Activated gamma-delta T cell treated with Interleukin-2 at 50 U/mL for 16 hours (primary cell): ENCODE results near the gene SUCLG2.

Experiments used
- DNase-seq: peaks from one replicate; pipeline ENCODE4 v3.0.0-alpha.2; 2020

SUCLG2 gene

GRCh38 chr3:67437090-67437489, 217.3 kb downstream of the SUCLG2 start:
- no peak for DNase-seq

DNA sequence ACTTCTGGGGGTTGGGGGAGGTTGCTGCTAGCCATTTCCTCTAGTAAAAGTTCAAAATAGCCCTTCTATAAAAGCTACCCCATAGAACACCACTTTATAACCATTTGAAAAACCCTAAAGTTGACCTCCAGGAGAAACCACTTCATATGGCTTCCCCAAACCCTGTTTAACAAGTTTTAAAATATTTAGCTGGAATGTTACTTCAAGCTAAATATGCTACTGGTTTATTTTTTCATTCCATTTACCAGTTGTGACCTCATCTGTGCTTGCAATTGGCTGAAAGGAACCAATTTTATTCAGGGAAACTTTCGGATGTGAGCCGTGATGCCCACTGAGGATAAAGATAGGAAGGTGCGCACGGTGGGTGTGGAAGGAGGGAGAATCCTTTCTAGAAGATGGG, 221.3 kb downstream of the SUCLG2 start:
- no peak for DNase-seq

- DNase-seq: no peak
These were observed 222.5 kb downstream of the SUCLG2 start for GRCh38 chr3:67431887-67432286.

- no peak for DNase-seq
These were observed 230.7 kb downstream of the SUCLG2 start for GRCh38 chr3:67423722-67424121.

GRCh38 chr3:67421912-67422311, 232.5 kb downstream of the SUCLG2 start:
- no peak for DNase-seq

DNA sequence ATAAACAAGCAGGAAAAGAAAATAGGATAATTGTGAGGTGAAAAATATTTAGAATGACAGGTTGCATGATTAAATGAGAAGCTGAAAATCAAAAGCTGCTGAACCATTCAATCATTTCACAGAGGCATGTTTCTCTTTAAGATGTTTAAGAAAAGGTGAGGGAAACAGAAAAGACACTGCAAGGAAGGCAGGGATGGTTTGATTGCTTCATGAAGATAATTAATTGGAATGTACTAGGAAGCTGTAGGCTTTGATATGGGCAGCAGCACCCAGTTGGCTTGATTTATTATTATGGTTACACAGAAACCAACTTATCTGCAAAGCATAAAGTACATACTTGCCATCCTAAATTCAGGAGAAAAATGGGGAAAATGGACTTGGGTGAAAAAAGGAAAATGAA, 234.6 kb downstream of the SUCLG2 start:
- DNase-seq: no peak

DNA sequence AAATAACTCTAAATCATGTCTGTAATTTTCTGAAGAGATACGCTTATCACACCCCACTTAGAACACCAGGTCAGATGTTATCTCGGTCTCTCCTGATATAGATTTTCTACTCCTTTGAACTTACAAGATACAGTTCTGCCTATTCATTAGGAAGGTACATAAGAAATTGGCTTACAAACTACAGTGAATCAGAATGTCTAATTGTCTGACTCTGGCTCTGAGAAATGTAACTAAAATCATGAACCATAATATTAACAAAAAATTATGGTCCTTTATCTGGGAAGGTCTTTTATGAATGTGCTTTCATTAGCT, 235.2 kb downstream of the SUCLG2 start:
- no peak for DNase-seq

DNA sequence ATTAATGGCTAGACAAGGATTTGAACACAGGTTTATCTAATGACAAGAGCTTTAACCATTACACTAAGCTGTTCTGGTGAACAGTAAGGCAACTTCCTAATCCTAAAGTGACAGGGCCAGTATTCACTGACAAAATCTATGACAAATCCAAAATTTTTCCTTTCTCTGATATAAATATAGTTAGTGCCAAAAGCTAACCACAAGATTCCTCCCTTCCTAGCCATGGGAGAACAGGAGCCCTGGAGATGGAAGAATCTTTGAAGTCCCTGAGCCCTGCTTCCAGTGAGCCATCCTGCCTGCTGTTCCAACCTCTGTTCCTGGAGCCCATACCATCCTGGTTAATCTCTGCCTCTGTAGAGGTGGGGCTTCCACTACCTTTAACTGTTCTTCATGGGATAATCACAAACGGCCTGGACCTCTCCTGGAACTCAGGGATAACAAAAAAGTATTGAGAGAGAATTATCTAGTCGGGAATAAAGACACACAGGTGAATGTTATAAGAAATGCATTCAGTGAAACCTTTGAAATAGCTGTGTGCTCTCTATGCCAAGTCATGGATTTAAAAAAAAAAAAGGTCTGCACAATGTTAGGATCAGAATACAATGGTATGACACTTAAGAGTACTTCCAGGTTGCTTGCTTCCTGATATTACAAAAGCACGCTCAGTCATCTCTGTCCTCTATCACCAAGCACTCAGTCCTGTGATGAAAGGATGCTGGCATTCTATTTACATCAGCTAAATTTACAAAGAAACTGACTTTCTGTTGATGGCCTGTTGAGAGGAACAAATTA, 235.8 kb downstream of the SUCLG2 start:
- no peak for DNase-seq

DNA sequence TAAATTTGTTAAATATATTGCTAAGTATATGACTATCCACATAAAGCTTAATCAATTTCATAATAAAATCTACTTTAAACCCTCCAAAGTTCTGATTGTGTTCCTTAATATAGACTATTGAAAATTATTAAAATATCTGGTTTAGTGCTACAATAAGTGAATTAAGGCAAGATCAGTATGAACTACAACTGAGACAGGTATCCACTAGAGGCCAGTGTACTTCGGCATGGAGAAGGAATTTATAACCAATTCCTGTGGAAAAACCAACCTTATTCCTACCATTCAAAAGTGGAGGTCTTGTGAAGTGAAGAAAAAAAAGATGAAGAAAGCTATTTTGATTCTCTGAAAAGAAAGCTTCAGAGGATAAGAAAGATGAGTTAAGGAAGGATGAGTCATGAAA, 237.7 kb downstream of the SUCLG2 start:
- no peak for DNase-seq

DNA sequence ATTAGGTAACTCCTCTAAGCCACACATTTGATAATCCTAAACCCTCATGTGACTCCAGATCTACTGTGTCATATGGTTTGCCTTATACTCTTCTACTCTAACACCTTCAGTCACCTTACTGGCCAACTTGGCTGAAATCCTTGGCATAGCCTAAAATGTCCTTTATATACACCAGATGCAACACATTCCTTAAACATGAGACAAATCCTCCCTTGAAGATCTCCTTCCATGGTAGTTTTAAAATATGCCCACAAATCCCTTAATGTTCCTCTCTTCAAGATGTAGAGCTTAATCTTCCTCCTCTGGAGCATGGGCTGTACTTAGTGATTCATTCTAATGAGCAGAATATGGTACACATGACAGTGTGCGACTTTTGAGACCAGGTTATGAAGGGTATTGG, 238.9 kb downstream of the SUCLG2 start:
- DNase-seq: no peak

- DNase-seq: no peak
These were observed 239.7 kb downstream of the SUCLG2 start for GRCh38 chr3:67414740-67415139.

DNA sequence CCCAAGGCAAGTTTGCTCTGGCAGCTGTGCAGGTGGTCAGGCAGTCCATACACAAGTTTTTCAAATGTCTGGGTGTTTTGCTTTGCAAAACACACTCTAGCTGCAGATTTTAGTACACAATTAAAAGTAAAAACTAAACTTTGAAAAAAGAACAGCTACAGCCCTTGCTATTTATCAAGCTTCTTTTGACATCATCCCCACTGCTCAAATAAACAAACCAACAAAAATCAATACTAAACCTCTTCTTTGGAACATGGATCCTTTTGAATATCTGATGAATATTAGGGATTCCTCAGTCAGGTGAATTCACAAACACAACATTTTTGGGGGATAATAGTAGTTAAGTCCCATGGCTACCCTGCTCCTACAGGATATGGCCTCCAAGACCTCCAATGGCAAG, 249.2 kb downstream of the SUCLG2 start:
- DNase-seq: no peak

GRCh38 chr3:67402873-67403272, 251.5 kb downstream of the SUCLG2 start:
- no peak for DNase-seq

DNA sequence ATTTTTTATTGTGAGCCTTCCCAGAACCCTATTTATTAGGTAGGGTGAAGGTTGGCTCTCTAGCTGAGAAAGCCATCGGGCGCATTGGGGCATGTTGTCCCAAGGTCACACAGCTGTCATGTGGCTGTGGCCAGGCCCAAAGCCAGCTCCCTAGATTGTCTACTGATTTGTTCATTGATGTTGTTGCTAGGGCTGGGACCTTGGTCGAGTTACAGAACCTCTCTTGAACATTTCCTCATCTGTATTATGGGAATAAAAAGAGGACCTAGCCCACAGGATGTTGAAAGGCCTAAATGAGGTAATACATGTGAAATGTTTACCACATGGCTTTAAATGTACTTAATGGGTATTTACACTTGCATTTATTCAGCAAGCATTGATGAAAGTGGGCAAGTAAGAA, 252.5 kb downstream of the SUCLG2 start:
- no peak for DNase-seq

DNA sequence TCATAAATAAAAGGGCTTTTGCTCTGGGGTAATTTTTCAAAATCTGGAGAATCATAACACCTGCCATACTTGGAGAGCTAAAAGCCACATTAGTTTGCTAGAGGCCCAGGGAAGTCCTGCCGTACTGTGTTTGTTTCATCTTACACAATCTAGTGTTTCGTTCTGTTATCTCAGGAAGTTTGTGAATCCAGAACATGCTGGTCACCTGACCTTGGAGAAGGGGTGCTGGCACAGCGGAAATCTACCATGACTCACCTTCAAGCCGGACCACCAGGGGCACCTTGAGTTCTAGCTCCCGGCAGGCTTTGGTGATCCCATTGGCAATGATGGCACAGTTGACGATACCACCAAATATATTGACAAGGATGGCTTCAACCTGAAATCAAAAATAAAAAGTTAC, 253.9 kb downstream of the SUCLG2 start:
- DNase-seq: no peak

DNA sequence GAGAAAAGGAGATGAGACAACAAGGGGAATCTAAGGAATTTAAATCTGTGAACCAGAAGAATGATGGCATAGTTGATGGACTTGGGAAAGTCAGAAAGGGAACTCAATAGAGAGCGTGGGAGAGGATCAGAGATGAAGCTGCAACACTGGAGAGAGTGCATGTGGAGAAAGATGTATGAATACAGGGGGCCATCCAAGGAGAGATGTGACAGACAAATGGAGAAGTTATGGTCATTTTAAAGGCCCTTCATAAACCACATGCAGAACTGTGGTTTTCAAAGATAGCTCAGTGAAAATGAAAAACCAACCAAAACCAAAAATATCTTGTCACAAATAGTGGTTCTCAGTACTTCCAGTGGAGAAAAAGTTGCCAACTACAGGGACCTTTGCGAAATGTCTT, 265.2 kb downstream of the SUCLG2 start:
- no peak for DNase-seq

GRCh38 chr3:67388738-67389137, 265.7 kb downstream of the SUCLG2 start:
- no peak for DNase-seq

GRCh38 chr3:67386451-67386850, 268.0 kb downstream of the SUCLG2 start:
- DNase-seq: no peak

DNA sequence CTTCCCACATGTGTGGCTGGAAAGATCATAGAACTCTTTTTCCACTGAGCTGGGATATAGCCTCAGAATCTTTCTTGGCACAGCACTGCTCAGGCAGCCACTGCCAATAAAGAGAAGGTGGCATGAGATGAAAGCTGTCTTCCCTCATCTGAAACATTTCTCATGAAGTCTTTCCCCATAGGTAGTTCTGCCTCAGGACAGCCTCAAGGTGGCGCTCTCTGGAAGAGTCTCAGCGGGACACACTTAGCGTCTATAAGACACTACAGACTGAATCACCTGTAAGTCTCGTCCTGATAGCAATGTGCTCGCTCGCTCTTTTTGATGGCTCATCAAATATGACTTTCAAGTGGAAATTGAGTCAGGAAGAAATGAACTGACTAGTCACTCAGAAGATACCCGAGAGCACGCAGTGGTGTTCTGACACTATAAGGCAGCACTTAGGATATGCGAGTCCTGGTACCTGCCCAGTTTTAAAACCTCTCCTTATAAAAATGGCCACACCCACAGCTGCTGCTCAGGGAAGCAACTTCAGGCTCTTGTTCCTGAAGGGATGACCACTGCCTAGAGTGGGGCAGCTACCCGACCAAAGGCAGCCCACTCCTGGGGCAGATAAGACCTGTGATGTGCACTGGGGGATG, 269.5 kb downstream of the SUCLG2 start:
- peak; percentile 19 for DNase-seq

DNA sequence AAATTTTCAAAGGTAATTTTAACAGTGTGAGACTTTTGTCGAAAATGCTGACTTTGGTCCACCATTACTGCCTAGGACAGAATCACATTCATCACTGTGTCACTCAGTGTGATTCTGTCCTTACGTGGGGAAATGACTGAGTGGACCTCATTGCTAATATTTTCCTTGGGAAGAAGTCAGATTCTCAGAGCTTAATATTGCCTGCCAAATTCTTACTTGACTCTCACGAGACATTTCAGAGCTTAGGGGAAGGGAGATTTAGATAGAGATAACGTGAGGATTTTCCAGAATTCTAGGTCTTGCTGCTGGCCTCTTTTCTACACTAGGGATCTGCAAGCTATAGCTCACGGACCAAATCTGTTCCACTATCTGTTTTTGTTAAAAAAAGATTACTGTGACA, 270.4 kb downstream of the SUCLG2 start:
- DNase-seq: no peak

DNA sequence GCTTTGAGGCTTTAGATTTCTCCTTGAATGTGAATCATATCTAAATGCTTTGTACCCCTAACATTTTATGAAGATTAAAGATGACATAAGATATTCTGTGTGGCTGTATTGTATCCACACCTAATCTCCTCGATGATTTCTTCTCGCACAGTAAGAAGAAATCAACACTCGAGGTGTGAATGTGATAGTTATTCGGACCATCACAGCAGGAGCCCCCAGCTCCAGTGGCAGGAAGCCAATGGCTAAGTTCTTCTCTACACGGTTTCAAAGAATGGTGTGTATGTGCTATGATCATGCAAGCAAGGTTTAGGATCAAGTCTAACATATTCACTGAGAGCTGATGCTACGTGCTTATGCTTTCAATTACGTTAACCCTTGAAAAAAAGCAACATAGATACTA, 271.0 kb downstream of the SUCLG2 start:
- DNase-seq: no peak

- DNase-seq: no peak
These were observed 271.9 kb downstream of the SUCLG2 start for GRCh38 chr3:67382536-67382935.

GRCh38 chr3:67381667-67382272, 272.6 kb downstream of the SUCLG2 start:
- DNase-seq: no peak

- DNase-seq: no peak
These were observed 274.3 kb downstream of the SUCLG2 start for GRCh38 chr3:67380118-67380517.

DNA sequence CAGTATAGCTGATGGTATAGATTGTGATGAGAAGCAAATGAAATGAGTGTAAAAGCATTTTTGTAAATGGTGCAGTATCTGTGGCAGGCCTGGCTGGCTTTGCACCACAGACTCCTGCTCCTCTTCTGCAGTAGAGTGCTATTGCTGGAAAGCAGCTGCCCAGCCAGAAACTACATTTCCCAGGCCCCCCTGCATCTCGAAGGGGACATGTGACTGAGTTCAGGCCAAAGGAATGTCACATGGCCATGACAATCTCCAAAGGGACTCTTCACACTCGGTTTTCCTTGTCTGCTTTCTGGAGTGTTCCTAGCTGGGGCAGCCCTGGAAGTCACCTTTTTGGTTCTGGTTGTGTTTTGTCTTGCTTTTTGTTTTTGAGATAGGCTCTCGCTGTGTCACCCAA, 277.1 kb downstream of the SUCLG2 start:
- DNase-seq: no peak
